BJ (cell line): ENCODE measurements around the gene RNGTT. TPM values are rescaled to one million over a fixed set of nuclear protein-coding genes. Genes with fewer than 3 reads are reported as not detected.

ENCODE experiments used
- CTCF ChIA-PET: fragments of 350-600 bp; formaldehyde crosslinking; extraction: SDS; loops from one replicate; lab custom pipeline; 2021; ENCODE audit warnings: antibody characterized with exemption, inconsistent platforms; lab: Yijun Ruan, JAX
- POLR2A ChIA-PET: fragments of 300-600 bp; sonication (Branson Sonifier 250); formaldehyde crosslinking; extraction: SDS; loops from one replicate; lab custom pipeline; 2021; ENCODE audit warnings: antibody characterized with exemption; lab: Charles Lee
- DNase-seq: peaks from one replicate; pipeline ENCODE4 v3.0.0-alpha.2; 2011; ENCODE audit warnings: low read depth
- H3K27me3 ChIP-seq: 2 replicates; pipeline ENCODE4 v1.6.0; 2011; ENCODE audit warnings: low read length; ENCODE audit not compliant: control insufficient read depth, insufficient read depth
- H3K36me3 ChIP-seq: 2 replicates; pipeline ENCODE4 v1.5.1; 2011; ENCODE audit warnings: low read length; ENCODE audit not compliant: control insufficient read depth, insufficient read depth
- H3K4me3 ChIP-seq: 2 replicates; pipeline ENCODE4 v1.5.1; 2011; ENCODE audit warnings: low read depth, mild to moderate bottlenecking, control low read depth, low read length
- polyA plus RNA-seq: library from polyadenylated mRNA; depleted of rRNA; stranded (reverse); fragments of >200 nt; gene quantifications from 2 replicates; pipeline ENCODE4 v1.2.3, GENCODE V29; 2011
- TF ChIP-seq, protein P1 (sequence below): IDR thresholded peaks from 2 replicates; pipeline ENCODE4 v1.5.1; 2011; ENCODE audit warnings: low read depth, mild to moderate bottlenecking, control low read depth, inconsistent platforms, low read length, moderate library complexity; ENCODE audit not compliant: insufficient read depth

The RNGTT gene
- polyA plus RNA-seq, 1 experiment = 3.2 TPM

DNA sequence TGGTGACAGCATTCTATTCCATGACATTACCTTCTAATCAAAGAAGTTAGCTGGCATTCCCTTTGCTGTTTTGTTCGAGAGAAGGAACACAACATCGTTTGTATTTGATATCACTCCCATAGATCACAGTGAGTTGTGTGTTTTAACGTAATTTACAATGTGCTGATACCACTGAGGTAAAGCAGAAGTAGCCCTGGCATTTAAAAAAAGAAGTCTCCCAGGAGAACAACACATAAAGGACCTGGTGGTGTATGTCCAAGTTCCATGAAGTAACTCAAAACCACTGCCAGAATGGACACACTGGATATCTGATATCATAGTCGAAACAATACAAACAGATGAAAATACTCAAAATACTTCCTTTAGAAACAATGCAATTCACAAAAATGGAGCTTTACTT, 351.7 kb downstream of the RNGTT start:
- ChIA-PET CTCF (no interaction called here), POLR2A (no interaction called here)
- Histone ChIP-seq H3K27me3 (no peaks in the 10 kb centered on the region), H3K36me3 (no peaks in the 10 kb centered on the region), H3K4me3 (no peak overlapping the region)
- TF ChIP-seq, protein P1, sequence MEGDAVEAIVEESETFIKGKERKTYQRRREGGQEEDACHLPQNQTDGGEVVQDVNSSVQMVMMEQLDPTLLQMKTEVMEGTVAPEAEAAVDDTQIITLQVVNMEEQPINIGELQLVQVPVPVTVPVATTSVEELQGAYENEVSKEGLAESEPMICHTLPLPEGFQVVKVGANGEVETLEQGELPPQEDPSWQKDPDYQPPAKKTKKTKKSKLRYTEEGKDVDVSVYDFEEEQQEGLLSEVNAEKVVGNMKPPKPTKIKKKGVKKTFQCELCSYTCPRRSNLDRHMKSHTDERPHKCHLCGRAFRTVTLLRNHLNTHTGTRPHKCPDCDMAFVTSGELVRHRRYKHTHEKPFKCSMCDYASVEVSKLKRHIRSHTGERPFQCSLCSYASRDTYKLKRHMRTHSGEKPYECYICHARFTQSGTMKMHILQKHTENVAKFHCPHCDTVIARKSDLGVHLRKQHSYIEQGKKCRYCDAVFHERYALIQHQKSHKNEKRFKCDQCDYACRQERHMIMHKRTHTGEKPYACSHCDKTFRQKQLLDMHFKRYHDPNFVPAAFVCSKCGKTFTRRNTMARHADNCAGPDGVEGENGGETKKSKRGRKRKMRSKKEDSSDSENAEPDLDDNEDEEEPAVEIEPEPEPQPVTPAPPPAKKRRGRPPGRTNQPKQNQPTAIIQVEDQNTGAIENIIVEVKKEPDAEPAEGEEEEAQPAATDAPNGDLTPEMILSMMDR = no peak
- DNase-seq = no peak

DNA sequence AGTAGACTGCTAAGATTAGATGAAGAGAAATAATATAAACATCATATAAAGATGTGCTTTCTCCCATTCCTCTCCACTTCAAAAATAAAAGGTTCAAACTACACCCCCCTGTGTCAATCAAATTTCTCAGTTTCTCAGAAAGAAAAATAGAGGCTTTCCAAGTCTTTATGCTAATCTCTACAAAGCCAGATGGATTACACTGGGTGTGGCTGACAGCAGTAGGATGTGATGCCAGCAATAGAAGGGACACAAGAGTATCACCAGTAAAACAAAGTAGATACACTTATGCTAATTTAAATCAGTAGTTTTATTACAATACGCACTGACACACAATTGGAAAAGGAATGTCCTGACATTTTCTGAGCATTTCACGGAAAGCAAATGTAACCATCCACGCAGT, 353.4 kb downstream of the RNGTT start:
- ChIA-PET CTCF (no interaction called here), POLR2A (no interaction called here)
- H3K4me3 ChIP-seq = no peak overlapping the region
- DNase-seq = no peak
- TF ChIP-seq, protein P1 = no peak
- no peaks in the 10 kb centered on the region for H3K27me3 ChIP-seq
- H3K36me3 ChIP-seq = no peaks in the 10 kb centered on the region

DNA sequence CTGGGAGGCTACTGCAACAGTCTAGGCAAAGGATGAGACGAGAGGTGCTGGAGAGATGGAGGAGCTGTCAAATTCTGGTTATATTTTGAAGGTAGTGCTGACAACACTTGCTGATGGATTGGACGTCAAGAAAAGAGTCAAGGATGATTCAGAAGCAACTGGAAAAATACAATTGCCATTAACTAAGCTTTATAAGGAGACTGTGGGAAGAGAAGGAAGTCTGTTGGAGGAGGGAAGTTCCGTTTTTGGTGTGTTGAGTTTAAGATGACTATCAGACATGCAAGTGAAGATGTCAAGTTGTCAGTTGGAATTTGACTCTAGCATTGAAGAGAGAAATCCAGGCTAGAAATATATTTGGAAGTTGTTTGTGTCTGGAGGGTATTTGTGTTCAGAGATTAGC, 358.1 kb downstream of the RNGTT start:
- Histone ChIP-seq H3K27me3 (no peaks in the 10 kb centered on the region), H3K36me3 (no peaks in the 10 kb centered on the region), H3K4me3 (no peak overlapping the region)
- CTCF ChIA-PET = no interaction called here
- TF ChIP-seq, protein P1 = no peak
- POLR2A ChIA-PET = no interaction called here
- DNase-seq = no peak

DNA sequence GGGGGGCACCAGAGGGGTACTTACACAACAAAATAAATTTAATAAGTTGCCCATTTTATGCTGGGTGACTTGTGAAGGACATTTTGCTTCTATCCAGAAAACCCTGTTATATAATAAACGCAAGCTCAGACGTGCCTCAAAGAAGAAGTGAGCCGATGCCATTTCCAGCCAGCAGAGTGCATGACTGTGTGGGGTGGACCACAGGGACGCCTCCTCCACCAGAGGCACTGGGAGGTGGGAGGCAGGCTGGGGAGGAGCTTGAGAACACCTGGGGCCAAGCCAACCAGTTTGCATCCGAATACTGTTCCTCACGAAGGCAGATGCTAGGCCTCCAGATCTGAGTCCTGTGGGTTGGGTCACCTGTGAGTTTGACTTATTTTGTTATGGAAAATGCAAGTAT, 363.8 kb downstream of the RNGTT start:
- Histone ChIP-seq H3K4me3 (no peak overlapping the region), H3K27me3 (no peaks in the 10 kb centered on the region), H3K36me3 (no peaks in the 10 kb centered on the region)
- ChIA-PET CTCF (interaction anchor here (1.2 to 1.3 kb wide), 2 partner anchors 8 to 14 kb away, joined by 3 to 4 read pairs; no protein-coding TSS in a partner anchor), POLR2A (no interaction called here)
- no peak for DNase-seq
- TF ChIP-seq, protein P1 = no peak

DNA sequence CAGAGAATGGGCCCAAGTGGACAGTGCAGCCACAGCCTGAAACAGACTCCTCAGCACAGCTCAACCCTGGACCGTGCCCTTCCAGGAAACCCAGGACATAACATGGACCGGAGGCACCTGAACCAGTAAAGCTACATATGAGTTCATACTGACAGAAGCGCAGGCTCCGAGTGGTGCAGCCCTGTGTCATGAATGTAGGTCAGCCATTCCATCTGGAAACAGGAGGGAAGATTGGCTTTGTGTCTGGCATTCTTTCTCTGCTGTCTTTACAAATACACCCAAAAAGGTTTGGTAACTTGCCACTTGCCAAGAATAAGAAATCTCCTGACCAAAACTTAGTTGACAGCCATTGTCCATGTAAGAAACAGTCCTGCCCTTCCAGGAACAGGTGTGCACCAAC, 366.6 kb downstream of the RNGTT start:
- Histone ChIP-seq H3K27me3 (no peaks in the 10 kb centered on the region), H3K36me3 (no peaks in the 10 kb centered on the region), H3K4me3 (no peak overlapping the region)
- TF ChIP-seq, protein P1 = no peak
- no peak for DNase-seq
- CTCF ChIA-PET = interaction anchor here (0.6 kb wide), 1 partner anchor 128 kb away, joined by 3 read pairs; no protein-coding TSS in a partner anchor
- POLR2A ChIA-PET = no interaction called here
